ENCODE results near the gene NAP1L2.
"Not testable (repeated sequence)": the region's sequence is repeated elsewhere in the genome, so short reads cannot be mapped to it uniquely, and the experiment has no call there.

Gene NAP1L2, protein sequence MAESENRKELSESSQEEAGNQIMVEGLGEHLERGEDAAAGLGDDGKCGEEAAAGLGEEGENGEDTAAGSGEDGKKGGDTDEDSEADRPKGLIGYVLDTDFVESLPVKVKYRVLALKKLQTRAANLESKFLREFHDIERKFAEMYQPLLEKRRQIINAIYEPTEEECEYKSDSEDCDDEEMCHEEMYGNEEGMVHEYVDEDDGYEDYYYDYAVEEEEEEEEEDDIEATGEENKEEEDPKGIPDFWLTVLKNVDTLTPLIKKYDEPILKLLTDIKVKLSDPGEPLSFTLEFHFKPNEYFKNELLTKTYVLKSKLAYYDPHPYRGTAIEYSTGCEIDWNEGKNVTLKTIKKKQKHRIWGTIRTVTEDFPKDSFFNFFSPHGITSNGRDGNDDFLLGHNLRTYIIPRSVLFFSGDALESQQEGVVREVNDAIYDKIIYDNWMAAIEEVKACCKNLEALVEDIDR

DNA sequence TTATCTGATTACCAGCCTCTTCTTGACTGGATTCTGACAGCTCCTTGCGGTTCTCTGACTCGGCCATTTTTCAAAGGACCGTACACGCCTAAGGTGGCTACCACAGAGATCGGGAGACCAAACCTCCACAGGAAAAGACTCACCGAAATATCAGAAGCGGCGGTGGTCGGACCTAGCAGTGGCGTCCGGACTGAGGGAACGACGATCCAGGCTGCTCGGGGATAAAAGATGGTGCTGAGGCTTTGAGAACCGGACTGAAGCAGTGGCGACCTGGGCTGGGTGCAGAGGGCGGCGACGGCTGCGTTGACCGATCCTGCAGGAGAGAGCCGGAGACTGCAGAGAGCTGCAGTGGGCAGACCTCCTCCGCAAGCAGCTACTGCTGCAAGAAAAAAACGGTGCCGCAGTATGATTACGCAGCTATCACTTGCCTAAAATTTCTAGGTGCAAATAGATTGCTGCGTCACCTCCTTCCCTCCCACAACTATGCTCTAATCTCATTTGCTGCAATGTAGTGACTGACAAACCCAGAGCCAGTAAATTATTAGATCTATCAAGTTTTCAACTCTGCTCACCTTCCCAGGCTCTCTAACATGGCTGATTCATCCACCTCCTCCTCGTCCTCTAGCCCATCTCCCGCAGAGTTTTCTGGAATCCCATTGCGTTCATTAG lies at the start of gene NAP1L2:
NAP1L2 (minus strand) TSS at position 426 of the 669 bp plus-strand sequence; CDS start at position 67, 359 bp downstream.
- DNase-seq: peak; percentile 70

DNA sequence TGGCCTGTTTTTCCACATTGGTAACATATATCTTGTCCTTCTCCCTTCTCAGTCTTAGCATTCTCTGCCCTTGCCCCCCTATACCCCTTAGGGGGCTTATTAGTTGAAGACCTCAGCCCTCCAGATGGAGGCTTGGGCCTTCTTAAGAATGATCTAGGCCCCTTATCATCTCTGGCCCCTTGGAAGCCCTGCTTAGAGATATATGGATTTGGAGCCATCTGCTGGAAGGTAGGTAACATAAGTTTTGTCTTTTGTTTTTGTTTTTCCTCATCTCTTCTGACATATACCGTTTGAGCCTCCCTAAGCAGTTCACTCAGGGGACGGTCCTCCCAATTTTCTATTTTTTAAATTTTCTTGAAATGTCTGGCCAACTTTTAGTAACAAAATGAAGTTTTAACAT lies 48.3 kb upstream of the NAP1L2 start:
- DNase-seq: peak; percentile 1

GRCh38 chrX:73239242-73239641 lies 24.6 kb upstream of the NAP1L2 start:
- no peak for DNase-seq

DNA sequence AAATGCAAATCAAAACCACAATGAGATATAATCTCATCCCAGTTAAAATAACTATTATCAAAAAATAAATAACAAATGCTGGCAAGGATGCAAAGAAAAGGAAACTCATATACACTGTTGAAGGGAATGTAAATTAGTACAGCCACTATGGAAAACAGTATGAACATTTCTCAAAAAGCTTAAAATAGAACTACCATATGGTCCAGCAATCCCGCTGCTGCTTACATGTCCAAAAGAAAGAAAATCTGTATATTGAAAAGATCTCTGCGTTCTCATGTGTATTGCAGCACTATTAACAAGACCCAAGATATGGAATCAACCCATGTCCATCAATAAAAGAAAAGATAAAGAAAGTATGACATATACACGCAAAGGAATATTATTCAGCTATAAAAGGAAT lies 3.0 kb upstream of the NAP1L2 start:
- no peak for DNase-seq

DNA sequence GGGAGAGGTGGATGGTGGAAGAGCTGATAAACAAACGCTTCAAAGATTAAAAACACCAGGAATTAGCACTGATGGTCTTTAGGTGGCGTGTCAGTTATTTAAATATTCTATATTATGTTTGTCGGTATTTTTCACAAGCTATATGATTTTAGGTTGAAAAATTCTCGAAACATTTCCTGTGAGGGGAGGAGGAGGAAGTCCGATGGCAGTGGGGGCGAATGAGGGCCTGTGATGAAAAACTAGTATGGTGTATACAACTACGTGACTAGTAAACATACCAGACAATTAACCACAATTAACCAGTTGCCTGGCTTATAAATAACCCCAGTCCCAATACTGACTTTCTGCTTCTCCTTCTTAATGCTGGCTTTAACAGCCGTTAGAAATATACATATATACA lies 595 bp upstream of the NAP1L2 start:
- peak; percentile 5 for DNase-seq

GRCh38 chrX:73213734-73214425 lies 771 bp downstream of the NAP1L2 start:
- peak; percentile 10 for DNase-seq

DNA sequence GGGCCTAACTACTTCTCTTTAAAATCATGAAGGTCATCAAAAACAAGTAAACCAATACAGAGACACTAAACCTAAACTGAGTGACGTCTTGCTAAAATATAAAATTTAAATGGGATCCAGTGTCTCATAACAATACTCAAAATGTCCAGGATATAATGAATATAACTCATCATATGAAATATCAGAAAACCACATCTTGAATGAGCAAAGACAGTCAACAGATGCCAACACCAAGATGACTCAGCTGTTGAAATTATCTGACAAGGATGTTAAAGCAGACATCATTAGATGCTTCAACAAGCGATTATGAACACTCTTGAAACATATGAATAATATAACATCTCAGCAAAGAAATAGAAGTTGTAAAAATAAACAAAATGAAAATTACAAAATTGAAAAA lies 8.3 kb downstream of the NAP1L2 start:
- DNase-seq: no peak

- no peak for DNase-seq
Observed at GRCh38 chrX:73182502-73183114, 32.0 kb downstream of the NAP1L2 start.

DNA sequence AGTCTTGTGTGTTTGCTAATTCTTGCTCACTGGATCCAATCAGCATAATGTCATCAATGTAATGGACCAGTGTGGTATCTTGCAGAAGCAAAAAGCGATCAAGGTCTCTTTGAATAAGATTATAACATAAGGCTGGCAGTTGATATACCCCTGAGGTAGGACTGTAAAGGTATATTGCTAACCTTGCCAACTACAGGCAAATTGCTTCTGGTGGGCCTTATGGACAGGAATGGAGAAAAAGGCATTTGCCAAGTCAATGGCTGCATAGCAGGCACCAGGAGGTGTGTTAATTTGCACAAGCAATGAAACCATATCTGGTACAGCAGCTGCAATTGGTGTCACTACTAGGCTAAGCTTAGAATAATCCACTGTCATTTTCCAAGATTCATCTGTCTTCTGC lies 45.7 kb downstream of the NAP1L2 start:
- DNase-seq: not testable (repeated sequence)

All from NCI-H510A treated with DMSO at 0.1 percent for 48 hours (cell line).